CD4-positive, alpha-beta T cell (primary cell): ENCODE results near the gene NTN5. TPM values are rescaled to one million over a fixed set of nuclear protein-coding genes. Genes with fewer than 3 reads are reported as not detected.

Experiments
- ATAC-seq: fragments of 200-7000 bp; cut with Tn5 transposase; one replicate; pipeline ENCODE4 v1.10.0; 2022; ENCODE audit warnings: mild to moderate bottlenecking; ENCODE audit not compliant: poor library complexity
- CTCF ChIA-PET: fragments of 350-600 bp; sonication (Branson Sonifier 250); formaldehyde crosslinking; loops from one replicate; lab custom pipeline; 2021; ENCODE audit warnings: antibody characterized with exemption, inconsistent platforms; lab: Charles Lee
- POLR2A ChIA-PET: fragments of 350-600 bp; sonication (Branson Sonifier 250); formaldehyde crosslinking; loops from one replicate; lab custom pipeline; 2021; ENCODE audit warnings: antibody characterized with exemption, inconsistent platforms; lab: Charles Lee
- DNase-seq, 14 experiments: peaks; one replicate each; pipeline ENCODE4 v3.0.0-alpha.2; 2013 to 2020; ENCODE audit warnings: mixed read lengths in 2 of 14
- H3K27ac ChIP-seq, 2 donors: one replicate each; pipeline versions ENCODE4 v1.5.1 to v1.7.0; 2013; ENCODE audit warnings: low read length in 2 of 2, low read depth in 1 of 2, mild to moderate bottlenecking in 1 of 2
- H3K27me3 ChIP-seq, 2 experiments: 1 replicate in 1 of 2; 2 replicates in 1 of 2; pipeline versions ENCODE4 v1.6.1 to v1.7.0; 2013; ENCODE audit warnings: low read length in 2 of 2, control low read depth in 1 of 2, mild to moderate bottlenecking in 1 of 2, moderate library complexity in 1 of 2; ENCODE audit not compliant: insufficient read depth in 2 of 2, control insufficient read depth in 1 of 2
- H3K36me3 ChIP-seq: one replicate; pipeline ENCODE4 v1.6.1; 2013; ENCODE audit warnings: low read length, control low read depth; ENCODE audit not compliant: insufficient read depth
- H3K4me1 ChIP-seq: one replicate; pipeline ENCODE4 v1.6.1; 2013; ENCODE audit warnings: low read length, control low read depth; ENCODE audit not compliant: insufficient read depth
- H3K4me3 ChIP-seq: one replicate; pipeline ENCODE4 v1.5.1; 2013; ENCODE audit warnings: mild to moderate bottlenecking, low read length, moderate library complexity
- H3K9me3 ChIP-seq, 2 experiments: 1 replicate in 1 of 2; 2 replicates in 1 of 2; pipeline versions ENCODE4 v1.6.1 to v1.7.0; 2013; ENCODE audit warnings: low read length in 2 of 2, mild to moderate bottlenecking in 2 of 2, control low read depth in 1 of 2, moderate library complexity in 1 of 2; ENCODE audit not compliant: control insufficient read depth in 1 of 2, insufficient read depth in 1 of 2
- H3K27ac Mint-ChIP-seq: one replicate; pipeline ENCODE4 v1.8.0; 2020; ENCODE audit warnings: mixed read lengths
- H3K27me3 Mint-ChIP-seq: one replicate; pipeline ENCODE4 v1.8.0; 2021; ENCODE audit warnings: mixed read lengths
- H3K36me3 Mint-ChIP-seq: one replicate; pipeline ENCODE4 v1.8.0; 2021; ENCODE audit warnings: low read depth, mixed read lengths
- H3K4me1 Mint-ChIP-seq: one replicate; pipeline ENCODE4 v1.8.0; 2021; ENCODE audit warnings: low read depth, mixed read lengths
- H3K4me3 Mint-ChIP-seq: one replicate; pipeline ENCODE4 v1.8.0; 2020; ENCODE audit warnings: mild to moderate bottlenecking, mixed read lengths
- H3K9me3 Mint-ChIP-seq: one replicate; pipeline ENCODE4 v1.8.0; 2020; ENCODE audit warnings: mixed read lengths
- CTCF ChIP-seq: fragments of 200-600 bp; IDR thresholded peaks from one replicate; pipeline ENCODE4 v1.8.0; 2022; ENCODE audit warnings: antibody characterized with exemption, mild to moderate bottlenecking
- intact Hi-C, 2 experiments: fragments of 100-400 bp; cut with DNase I in 1 of 2; cut with micrococcal nuclease in 1 of 2; formaldehyde crosslinking; loops; one replicate each; pipeline versions ENCODE4 v1.15.1 to v1.9.0; 2023 to 2025; cut with DNase I, micrococcal nuclease
- total RNA-seq, 174 experiments: library from RNA in 2 of 174; stranded (reverse) in 2 of 174; gene quantifications; one replicate each; pipeline ENCODE4 v1.2.3 and lab custom pipeline; 2021 to 2026

The NTN5 gene
- total RNA-seq, 2 experiments from 2014 or later = 2.7 to 3.0 TPM

- no peaks in the 10 kb centered on the region for H3K27me3 ChIP-seq
- H3K36me3 Mint-ChIP-seq = no peaks in the 10 kb centered on the region
- H3K27ac ChIP-seq = no peak overlapping the region
- no peak for TF ChIP-seq CTCF
- H3K36me3 ChIP-seq = no peaks in the 10 kb centered on the region
- DNase-seq = peak in 1 of 14 experiments; percentile 29
- no peaks in the 10 kb centered on the region for H3K27me3 Mint-ChIP-seq
- H3K4me1 ChIP-seq = peaks cover 42% of the 10 kb centered on the region
- no peak for ATAC-seq
- H3K4me3 Mint-ChIP-seq = peak overlapping the region; percentile 45
- CTCF ChIA-PET = no interaction called here
- H3K9me3 Mint-ChIP-seq = no peaks in the 10 kb centered on the region
- no peak overlapping the region for H3K27ac Mint-ChIP-seq
- H3K9me3 ChIP-seq = no peaks in the 10 kb centered on the region
- no peak overlapping the region for H3K4me3 ChIP-seq
- intact Hi-C loops = loop anchor here in 1 of 2 experiments (10.0 kb wide), 1 partner anchor 212 kb away; no protein-coding TSS in a partner anchor
- peaks cover 31% of the 10 kb centered on the region for H3K4me1 Mint-ChIP-seq
- POLR2A ChIA-PET = interaction anchor here (0.9 kb wide), 1 partner anchor 70 kb away, joined by 3 read pairs; the partner anchor contains the start of gene CA11
Measured at GRCh38 chr19:48716562-48717291, 43.9 kb upstream of the NTN5 start.

GRCh38 chr19:48715681-48716171 is 42.9 kb upstream of the NTN5 start:
- ChIA-PET CTCF (no interaction called here), POLR2A (interaction anchor here (0.9 kb wide), 1 partner anchor 69 kb away, joined by 3 read pairs; the partner anchor contains the start of gene CA11)
- Histone ChIP-seq H3K9me3 (no peaks in the 10 kb centered on the region), H3K27ac (no peak overlapping the region), H3K27me3 (no peaks in the 10 kb centered on the region), H3K4me1 (peaks cover 32% of the 10 kb centered on the region), H3K4me3 (no peak overlapping the region), H3K36me3 (no peaks in the 10 kb centered on the region)
- no peaks in the 10 kb centered on the region for H3K36me3 Mint-ChIP-seq
- no peaks in the 10 kb centered on the region for H3K27me3 Mint-ChIP-seq
- no peak for ATAC-seq
- H3K27ac Mint-ChIP-seq = no peak overlapping the region
- H3K9me3 Mint-ChIP-seq = no peaks in the 10 kb centered on the region
- H3K4me1 Mint-ChIP-seq = peaks cover 26% of the 10 kb centered on the region
- DNase-seq = peak in 1 of 14 experiments; percentile 40
- no peak for TF ChIP-seq CTCF
- H3K4me3 Mint-ChIP-seq = peak overlapping the region; percentile 65
- intact Hi-C loops = loop anchor here in 1 of 2 experiments (2.0 to 10.0 kb wide), 2 partner anchors 69 to 211 kb away; partner anchors contain the start of gene CA11

GRCh38 chr19:48714759-48715675 is 42.2 kb upstream of the NTN5 start:
- peak overlapping the region; percentile 68 for H3K4me3 ChIP-seq
- DNase-seq (peak in 1 of 14 experiments; percentile 37), ATAC-seq (no peak)
- H3K27ac ChIP-seq = peak overlapping the region; percentile 23 to 41
- intact Hi-C loops = loop anchor here (1.0 to 10.0 kb wide), 5 partner anchors 23 to 210 kb away; partner anchors contain the start of gene CA11 (in 1 of the 2)
- no peaks in the 10 kb centered on the region for H3K9me3 Mint-ChIP-seq
- ChIA-PET POLR2A (interaction anchor here (0.7 to 2.9 kb wide), 7 partner anchors 10 to 279 kb away, joined by 3 to 21 read pairs (median 4); partner anchors contain the start of genes CA11 and RUVBL2), CTCF (interaction anchor here (1.0 to 2.2 kb wide), 2 partner anchors 24 to 80 kb away, joined by 3 to 6 read pairs; no protein-coding TSS in a partner anchor)
- H3K27me3 Mint-ChIP-seq = no peaks in the 10 kb centered on the region
- TF ChIP-seq CTCF = no peak
- H3K4me1 ChIP-seq = peaks cover 25% of the 10 kb centered on the region
- H3K9me3 ChIP-seq = no peaks in the 10 kb centered on the region
- H3K4me3 Mint-ChIP-seq = peak overlapping the region; percentile 81
- no peaks in the 10 kb centered on the region for H3K27me3 ChIP-seq
- H3K36me3 Mint-ChIP-seq = no peaks in the 10 kb centered on the region
- no peaks in the 10 kb centered on the region for H3K36me3 ChIP-seq
- H3K4me1 Mint-ChIP-seq = peaks cover 21% of the 10 kb centered on the region
- H3K27ac Mint-ChIP-seq = peak overlapping the region; percentile 50
